DMS153 treated with DMSO at 0.1 percent for 48 hours (cell line): ENCODE measurements around the gene C22orf23.

Experiments used
- DNase-seq: peaks from one replicate; lab custom pipeline; 2025; ENCODE audit not compliant: unreplicated experiment; lab: John Stamatoyannopoulos, UW

The C22orf23 gene

GRCh38 chr22:37953437-37954179 lies at the start of gene C22orf23, which contains the start of gene POLR2F:
TSS of gene C22orf23 (minus strand) at chr22:37953601. CDS start at chr22:37953149, 452 bp downstream.
TSS of gene POLR2F (plus strand) at chr22:37953699. CDS start at chr22:37953788, 89 bp downstream.
- peak; percentile 92 for DNase-seq

GRCh38 chr22:37999640-38000272 lies 46.4 kb upstream of the C22orf23 start:
- peak; percentile 7 for DNase-seq

- DNase-seq: no peak
Measured at GRCh38 chr22:37999236-37999635, 45.8 kb upstream of the C22orf23 start.

GRCh38 chr22:37998543-37998942 lies 45.1 kb upstream of the C22orf23 start:
- no peak for DNase-seq

GRCh38 chr22:37996515-37997246 lies 43.3 kb upstream of the C22orf23 start:
- DNase-seq: no peak

GRCh38 chr22:37996079-37996478 lies 42.7 kb upstream of the C22orf23 start:
- no peak for DNase-seq

GRCh38 chr22:37995460-37995859 lies 42.1 kb upstream of the C22orf23 start:
- no peak for DNase-seq

- DNase-seq: no peak
Measured at GRCh38 chr22:37994982-37995381, 41.6 kb upstream of the C22orf23 start.

- no peak for DNase-seq
Measured at GRCh38 chr22:37994049-37994448, 40.6 kb upstream of the C22orf23 start.

- no peak for DNase-seq
Measured at GRCh38 chr22:37991731-37992442, 38.5 kb upstream of the C22orf23 start.

GRCh38 chr22:37990862-37991261 lies 37.5 kb upstream of the C22orf23 start:
- no peak for DNase-seq

GRCh38 chr22:37990301-37990700 lies 36.9 kb upstream of the C22orf23 start:
- no peak for DNase-seq

- DNase-seq: no peak
Measured at GRCh38 chr22:37989146-37990045, 36.0 kb upstream of the C22orf23 start.

GRCh38 chr22:37986371-37986770 lies 33.0 kb upstream of the C22orf23 start:
- no peak for DNase-seq

GRCh38 chr22:37985751-37986281 lies 32.4 kb upstream of the C22orf23 start:
- no peak for DNase-seq

GRCh38 chr22:37985050-37985585 lies 31.7 kb upstream of the C22orf23 start:
- no peak for DNase-seq

- no peak for DNase-seq
Measured at GRCh38 chr22:37983860-37984791, 30.7 kb upstream of the C22orf23 start, which contains the start of gene SOX10. TSS of gene SOX10 (minus strand) at chr22:37984555. CDS start at chr22:37983784, 771 bp downstream.
